CD4-positive, alpha-beta T cell treated with Interleukin-1 beta for 1 hour (primary cell): ENCODE measurements around the gene SIPA1L2.
"Not testable (repeated sequence)": the region's sequence is repeated elsewhere in the genome, so short reads cannot be mapped to it uniquely, and the experiment has no call there.

ENCODE experiments used
- DNase-seq, 2 donors: peaks; one replicate each; pipeline ENCODE4 v3.0.0-alpha.2; 2020 to 2022

The SIPA1L2 gene

GRCh38 chr1:232612836-232613235, 17.1 kb downstream of the SIPA1L2 start:
- DNase-seq = not testable (repeated sequence)

DNA sequence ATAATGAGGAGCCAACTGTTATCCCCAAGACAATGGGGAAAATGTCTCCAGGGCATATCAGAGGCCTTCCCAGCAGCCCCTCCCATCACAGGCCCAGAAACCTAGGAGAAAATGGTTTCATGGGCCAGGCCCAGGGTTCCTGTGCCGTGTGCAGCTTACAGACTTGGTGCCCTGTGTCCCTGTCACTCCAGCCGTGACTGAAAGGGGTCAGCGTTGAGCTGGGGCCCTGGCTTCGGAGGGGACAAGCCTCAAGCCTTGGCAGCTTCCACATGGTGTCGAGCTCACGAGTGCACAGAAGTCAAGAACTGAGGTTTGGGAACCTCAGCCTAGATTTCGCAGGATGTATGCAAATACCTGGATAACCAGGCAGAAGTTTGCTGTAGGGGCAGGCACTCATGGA, 18.1 kb downstream of the SIPA1L2 start:
- DNase-seq = no peak

DNA sequence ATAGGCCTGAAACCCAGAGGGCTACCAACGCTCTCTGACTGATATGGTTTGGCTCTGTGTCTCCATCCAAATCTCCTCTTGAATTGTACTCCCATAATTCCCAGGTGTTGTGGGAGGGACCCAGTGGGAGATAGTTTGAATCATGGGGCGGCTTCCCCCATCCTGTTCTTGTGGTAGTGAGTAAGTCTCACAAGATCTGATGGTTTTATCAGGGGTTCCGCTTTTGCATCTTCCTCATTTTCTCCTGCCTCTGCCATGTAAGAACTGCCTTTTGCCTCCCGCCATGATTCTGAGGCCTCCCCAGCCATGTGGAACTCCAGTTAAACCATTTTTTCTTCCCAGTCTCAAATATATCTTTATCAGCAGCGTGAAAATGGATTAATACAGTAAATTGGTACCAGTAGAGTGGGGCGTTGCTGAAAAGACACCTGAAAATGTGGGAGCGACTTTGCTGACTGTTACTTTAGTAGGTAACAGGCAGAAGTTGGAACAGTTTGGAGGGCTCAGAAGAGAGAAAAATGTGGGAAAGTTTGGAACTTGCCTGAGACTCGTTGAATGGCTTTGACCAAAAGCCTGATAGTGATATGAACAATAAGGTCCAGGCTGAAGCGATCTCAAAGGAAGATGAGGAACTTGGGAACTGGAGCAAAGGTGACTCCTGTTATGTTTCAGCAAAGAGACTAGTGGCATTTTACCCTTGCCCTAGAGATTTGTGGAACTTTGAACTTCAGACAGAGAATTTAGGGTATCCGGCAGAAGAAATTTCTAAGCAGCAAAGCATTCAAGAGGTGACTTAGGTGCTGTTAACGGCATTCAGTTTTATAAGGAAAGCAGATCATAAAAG, 18.8 kb downstream of the SIPA1L2 start:
- DNase-seq = peak in 1 of 2 donors; percentile 52

DNA sequence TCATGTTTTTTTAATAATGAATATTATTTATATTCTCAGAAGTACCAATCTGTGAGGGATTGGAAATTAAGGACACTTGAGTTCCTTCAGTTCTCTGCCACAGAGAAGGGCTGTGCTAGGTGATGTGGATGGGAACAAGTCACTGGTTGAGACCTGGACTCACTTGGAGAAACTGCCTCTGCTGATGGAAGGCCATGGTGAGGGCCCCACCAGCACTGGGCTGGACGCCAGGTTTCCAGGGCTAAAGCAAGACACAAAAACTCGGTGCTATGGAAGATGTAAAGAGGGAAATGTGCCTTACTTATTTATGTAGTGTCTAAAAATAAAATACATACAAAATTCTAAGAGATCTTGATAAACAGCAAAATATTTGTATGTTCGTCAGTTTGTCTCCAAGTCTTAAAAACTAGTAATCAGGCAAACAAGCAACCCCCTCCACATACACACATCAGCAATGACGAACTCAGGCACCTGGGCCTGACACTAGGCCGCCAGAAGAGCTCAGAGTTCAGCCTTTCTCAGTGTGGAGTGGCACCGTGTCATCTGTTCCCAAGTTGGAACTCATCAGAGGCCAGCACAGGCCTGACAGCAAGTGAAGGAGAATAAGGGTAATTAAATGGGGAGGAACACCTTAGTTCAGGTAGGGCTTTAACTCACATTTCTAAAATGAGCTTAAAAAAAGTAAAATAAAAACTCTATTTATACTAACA, 19.6 kb downstream of the SIPA1L2 start:
- no peak for DNase-seq

- no peak for DNase-seq
These were observed 21.5 kb downstream of the SIPA1L2 start for GRCh38 chr1:232608427-232608826.

GRCh38 chr1:232602622-232603021, 27.3 kb downstream of the SIPA1L2 start:
- no peak for DNase-seq

DNA sequence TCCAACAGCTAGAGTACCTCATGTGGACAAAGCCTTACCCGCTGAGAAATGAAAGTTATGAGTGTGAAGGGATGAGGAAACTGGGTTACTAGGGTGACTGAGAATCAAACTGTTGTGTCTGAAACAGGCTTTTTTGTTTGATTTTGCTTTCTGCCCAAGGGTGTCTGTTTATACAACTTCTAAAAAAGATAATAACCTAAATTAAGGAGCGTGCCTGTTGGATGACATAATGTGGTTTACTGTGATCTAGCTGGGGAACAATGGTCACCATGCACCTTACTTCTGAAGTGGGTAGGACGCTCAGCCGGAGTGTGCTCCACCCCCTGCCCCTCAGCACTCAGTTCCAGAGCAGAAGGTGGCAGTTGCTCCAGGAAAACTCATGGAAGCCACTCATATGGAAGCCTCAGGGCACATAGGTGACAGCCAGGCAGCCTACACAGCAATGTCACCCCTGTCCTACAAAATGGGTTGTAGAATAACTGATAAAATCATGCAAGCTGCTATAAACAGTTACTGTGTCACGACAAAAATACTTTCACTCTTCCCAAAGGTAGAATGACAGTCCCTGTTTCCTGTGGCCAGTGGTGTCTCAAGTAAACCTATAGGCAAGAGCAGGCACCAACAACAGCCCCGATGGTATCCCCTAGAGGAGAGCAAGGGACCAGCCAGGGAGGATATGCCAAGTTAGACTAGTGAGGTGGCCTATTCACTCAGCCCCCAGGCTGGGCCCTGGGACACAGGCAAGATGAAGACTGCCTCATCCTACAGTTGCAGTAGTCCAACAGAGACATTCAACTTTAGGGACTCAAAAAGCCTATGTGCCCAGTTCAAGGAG, 29.3 kb downstream of the SIPA1L2 start:
- peak in 1 of 2 donors; percentile 18 for DNase-seq

- DNase-seq = no peak
These were observed 30.5 kb downstream of the SIPA1L2 start for GRCh38 chr1:232599178-232600041.

GRCh38 chr1:232598837-232599177, 31.1 kb downstream of the SIPA1L2 start:
- no peak for DNase-seq

- DNase-seq = no peak
These were observed 31.8 kb downstream of the SIPA1L2 start for GRCh38 chr1:232598133-232598532.

DNA sequence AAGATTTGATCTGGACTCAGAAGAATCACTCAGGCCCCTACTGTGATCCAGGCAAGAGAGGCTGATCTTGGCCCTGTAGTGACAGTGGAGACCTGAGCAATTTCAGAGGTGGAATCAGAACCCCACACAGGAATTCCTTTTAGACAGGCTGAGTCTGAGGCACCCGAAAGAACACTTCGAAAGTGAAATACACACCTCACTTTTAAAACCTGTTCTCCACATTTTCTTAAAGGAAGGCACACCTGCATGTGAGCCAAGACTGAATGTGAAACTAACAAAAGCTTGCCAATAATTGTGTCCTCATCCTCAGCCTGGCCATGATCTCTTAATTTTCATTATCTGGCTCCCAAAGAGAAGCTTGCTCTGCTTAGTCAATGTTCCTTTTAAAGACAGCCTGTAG, 32.2 kb downstream of the SIPA1L2 start:
- DNase-seq = no peak

DNA sequence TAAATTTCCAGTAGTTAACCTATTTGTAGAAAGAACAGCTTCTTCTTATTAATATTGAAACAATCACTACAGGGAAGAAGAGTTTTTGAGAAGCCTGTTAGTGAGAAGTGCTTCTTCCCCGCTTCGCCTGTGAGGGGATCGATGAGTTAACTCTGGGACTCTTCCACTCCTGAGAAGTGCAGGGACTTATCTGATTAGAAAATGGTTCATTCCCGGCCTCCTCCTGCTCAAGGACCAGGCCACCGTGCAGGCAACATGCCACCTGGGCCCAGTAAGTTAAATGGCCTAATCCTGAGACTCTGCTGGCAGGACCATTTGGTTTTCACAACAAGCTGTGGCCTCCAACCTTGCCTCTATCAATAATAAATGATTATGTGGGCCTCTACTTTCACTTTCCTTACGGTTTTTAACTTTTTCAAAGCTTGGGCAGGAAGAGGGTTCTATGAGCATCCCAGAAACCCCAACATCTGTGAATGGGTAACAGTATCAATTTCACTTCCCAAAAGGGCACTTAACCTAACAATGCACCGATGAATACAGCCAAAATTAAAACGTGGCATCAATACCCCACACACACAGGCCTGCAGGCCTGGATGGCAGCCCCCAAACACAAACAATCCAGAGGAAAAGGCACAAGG, 33.1 kb downstream of the SIPA1L2 start:
- DNase-seq = no peak

- DNase-seq = no peak
These were observed 34.9 kb downstream of the SIPA1L2 start for GRCh38 chr1:232594768-232595698.

DNA sequence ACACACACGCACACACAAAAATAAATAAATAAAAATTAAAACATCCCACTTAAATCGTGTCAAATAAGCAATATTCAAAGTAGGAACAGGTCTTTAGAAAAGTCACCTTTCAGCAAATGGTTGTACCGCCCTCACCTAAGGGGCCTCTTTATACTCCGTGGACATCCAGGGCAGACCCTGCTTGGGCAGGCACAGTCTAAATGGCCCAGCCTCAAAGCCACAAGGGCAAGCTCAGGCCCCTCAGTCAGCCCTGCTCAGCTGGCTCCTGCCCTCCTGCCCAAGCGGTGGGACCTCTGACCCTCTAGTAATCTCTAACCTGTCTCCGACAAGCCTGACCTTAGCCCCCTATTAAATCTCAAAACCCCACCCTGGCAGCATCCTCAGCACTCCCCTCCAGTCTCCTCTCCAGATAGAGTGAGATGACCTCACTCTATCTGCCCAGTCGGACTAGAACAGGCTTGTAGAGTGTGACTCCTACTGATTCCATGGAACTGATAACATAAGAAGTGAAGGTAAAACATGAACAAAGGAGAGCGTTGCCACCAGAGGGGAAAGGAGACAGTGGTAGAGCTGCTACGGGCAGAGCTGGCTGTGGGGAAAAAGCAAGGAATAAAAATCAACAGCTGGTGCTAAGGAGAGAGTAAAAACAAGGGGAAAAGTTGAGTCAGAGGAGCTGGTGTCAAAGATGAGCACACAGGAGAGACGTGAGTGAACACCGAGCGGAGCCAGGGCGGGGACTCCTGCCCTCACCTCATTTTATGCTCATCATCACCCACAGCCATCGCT, 36.0 kb downstream of the SIPA1L2 start:
- DNase-seq = no peak

DNA sequence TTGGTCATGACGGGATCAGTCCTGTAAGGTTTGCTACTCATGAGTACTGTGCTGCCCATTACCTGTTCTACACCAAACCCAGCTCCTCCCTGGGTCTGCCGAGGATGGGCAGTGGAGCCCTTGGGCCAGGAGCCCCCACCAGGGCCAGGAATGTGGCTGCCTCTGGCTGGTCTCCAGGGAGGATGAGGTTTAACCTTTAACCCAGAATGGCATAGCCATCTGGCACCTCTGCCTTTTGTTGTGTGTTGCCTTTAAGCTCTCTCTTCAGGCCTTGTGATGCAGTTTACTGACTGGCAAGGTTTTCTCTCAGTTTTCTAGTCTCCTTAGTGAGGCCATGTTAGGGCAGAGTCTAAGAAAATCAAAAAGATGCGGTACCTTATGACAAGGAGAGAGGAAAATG, 38.6 kb downstream of the SIPA1L2 start:
- no peak for DNase-seq

- no peak for DNase-seq
These were observed 39.2 kb downstream of the SIPA1L2 start for GRCh38 chr1:232590744-232591082.

- no peak for DNase-seq
These were observed 39.9 kb downstream of the SIPA1L2 start for GRCh38 chr1:232589812-232590743.

DNA sequence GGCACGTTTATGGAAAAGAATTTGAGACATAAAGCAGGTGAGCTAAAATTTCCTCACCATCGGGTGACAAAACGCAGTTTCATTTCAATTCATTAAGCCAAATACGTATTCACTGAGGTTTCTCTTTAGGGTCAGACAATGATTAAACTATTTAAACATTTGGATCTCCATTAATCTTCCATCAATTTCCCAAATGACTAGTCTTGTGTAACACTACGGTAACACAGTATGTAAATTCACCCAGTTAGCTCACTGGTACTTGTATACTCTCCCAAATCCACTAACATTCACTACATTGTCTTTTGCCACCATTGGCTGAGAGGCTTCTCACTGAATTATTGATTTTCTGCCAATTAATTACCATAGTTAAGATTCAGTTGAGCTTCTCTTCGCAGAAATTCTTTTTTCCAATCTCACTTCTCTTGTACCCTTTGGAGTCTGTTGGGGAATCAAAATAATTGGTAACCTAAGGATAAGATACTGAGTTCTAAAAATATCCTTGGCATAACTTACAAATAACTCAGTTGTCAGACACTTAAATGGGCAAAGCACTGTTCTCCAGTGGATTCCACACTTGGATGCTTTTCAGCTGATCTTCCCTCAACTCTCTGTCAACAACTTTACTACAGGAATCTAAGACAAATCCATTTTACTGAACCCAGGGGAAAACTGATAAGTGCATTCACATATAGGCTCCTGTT, 40.7 kb downstream of the SIPA1L2 start:
- no peak for DNase-seq
